ENCODE measurements around the gene SCNN1A.

The SCNN1A gene

DNA sequence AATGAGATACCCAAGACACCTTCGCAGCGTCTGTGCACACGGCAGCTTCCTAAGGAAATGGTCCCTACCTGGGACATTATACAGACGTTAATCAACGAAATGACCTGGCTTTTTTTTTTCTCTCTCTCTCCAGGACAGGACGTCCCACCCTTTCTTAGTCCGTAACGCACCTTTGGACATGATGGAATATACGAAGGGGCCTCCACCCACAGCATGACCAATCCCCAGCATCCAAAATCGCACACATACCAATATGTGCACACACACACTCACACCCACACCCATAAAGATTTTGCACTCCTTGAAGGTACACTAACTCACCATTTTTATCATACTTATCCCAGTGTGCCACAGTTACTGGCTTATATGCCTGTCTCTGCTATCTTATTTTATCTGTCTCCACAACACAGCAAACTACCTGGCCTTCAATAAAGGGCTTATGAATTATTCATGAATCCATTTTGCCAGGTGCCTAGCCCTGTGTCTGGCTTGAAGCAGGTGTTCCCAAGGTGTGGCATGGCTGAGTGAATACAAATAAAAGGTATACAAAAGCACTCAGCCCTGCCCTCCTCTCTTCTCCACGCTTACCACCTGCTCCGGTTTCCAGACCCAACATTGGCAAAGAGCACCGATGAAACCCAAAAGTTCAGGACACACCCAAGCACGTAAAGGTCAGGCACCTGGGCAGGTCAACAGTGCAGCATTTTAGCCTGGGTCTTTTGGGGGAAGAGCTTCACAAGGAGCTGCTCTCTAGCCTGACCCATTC, 2.2 kb downstream of the SCNN1A start:
- FAIRE-seq = no peak
- TF ChIP-seq TAF1 (IDR thresholded peaks at IDR 0.05; ENCODE audit: borderline replicate concordance, low read depth, low read length) (no peak), POLR2AphosphoS5 (IDR thresholded peaks at IDR 0.05; ENCODE audit: low read depth, low read length) (no peak), POLR2A (IDR thresholded peaks at IDR 0.05; ENCODE audit: low read depth, low read length) (no peak)
- no peak for DNase-seq (ENCODE audit: insufficient read length)

DNA sequence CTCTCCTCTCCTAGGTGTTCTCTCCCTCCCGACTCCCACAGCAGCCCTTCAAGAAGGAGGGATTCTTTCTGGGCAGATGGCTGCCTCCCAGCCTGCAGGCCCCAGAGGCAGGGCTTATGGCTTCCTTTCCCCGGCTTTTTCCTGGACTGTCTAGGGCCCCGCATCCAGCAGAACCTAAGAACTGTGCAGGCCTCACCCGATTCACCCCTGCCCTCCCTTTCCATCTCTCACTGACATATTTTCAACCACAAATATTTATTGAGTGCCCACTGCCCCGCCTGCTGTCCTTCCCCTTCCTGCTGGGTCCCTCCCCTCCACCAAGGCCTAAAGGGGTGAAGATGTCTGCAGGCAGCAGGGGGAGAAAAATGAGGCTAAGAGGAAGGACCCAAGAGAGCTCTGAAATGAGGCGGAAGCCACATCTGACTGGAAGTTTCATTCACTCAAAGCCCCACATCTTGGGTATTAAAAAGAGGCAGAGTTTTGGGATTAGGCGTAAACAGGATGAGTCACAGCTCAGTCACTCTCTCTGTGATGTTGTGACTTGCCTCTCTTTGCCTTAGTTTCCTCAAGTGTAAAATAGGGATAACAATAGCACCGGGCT, 2.9 kb downstream of the SCNN1A start:
- FAIRE-seq = no peak
- TF ChIP-seq TAF1 (IDR thresholded peaks at IDR 0.05; ENCODE audit: borderline replicate concordance, low read depth, low read length) (no peak), POLR2AphosphoS5 (IDR thresholded peaks at IDR 0.05; ENCODE audit: low read depth, low read length) (no peak), POLR2A (IDR thresholded peaks at IDR 0.05; ENCODE audit: low read depth, low read length) (no peak)
- DNase-seq (ENCODE audit: insufficient read length) = no peak

DNA sequence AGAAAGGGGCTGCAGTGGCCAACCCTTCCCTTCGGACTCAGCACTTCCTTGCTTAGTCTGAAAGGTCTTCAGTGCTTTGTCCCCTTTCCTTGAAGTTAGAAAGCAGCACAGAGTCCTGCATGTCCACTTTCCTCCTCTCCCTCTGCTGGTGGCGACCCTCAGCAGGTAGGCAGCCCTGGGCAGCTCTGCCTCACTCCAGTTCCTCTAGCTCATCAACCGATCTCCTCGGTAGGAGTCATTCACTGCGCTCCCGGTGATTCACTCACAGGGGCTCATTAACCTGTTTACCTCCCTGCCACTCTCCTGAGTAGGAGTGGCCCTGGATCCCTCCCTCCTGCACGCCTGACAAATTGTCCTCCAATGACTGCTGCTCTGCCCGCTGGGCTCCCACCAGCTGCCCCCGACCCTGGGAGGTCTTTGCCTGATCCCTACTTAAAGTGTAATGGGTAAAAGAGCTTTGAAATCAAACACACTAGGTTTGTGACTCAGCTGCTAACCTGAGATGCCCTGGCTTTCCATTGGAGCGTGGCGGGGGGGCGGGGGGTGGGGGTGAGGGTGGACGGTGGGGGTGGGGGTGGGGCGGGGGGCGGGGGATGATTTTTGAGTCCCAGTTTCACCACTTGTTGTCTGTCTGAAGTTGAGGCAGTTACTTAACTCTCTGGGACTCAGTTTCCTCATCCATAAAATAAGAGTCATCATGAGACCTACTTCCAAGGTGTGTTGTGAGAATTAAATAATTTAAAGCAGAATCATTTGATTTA, 4.2 kb downstream of the SCNN1A start:
- FAIRE-seq (no peak), DNase-seq (ENCODE audit: insufficient read length) (no peak)
- TF ChIP-seq POLR2A (IDR thresholded peaks at IDR 0.05; ENCODE audit: low read depth, low read length) (no peak), POLR2AphosphoS5 (IDR thresholded peaks at IDR 0.05; ENCODE audit: low read depth, low read length) (no peak), TAF1 (IDR thresholded peaks at IDR 0.05; ENCODE audit: borderline replicate concordance, low read depth, low read length) (no peak)

DNA sequence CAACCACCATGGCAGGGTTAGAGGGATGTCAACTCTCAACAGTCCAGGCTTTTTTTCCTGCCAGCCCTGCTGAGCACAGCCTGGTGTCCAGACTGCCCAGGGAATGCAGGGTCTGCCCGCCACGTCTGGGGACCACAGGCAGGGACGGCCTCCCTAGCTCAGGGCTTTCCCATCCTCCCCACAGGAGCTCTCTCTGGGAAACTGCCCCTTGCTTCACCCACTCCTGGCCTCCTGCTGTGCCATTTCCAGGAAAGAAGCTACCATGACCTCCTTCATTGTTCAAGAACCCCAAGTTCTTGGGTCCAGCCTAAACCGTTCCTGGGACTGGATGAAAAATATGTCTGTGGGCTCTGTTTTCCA, 4.8 kb downstream of the SCNN1A start:
- FAIRE-seq (no peak), DNase-seq (ENCODE audit: insufficient read length) (no peak)
- TF ChIP-seq POLR2AphosphoS5 (IDR thresholded peaks at IDR 0.05; ENCODE audit: low read depth, low read length) = no peak

DNA sequence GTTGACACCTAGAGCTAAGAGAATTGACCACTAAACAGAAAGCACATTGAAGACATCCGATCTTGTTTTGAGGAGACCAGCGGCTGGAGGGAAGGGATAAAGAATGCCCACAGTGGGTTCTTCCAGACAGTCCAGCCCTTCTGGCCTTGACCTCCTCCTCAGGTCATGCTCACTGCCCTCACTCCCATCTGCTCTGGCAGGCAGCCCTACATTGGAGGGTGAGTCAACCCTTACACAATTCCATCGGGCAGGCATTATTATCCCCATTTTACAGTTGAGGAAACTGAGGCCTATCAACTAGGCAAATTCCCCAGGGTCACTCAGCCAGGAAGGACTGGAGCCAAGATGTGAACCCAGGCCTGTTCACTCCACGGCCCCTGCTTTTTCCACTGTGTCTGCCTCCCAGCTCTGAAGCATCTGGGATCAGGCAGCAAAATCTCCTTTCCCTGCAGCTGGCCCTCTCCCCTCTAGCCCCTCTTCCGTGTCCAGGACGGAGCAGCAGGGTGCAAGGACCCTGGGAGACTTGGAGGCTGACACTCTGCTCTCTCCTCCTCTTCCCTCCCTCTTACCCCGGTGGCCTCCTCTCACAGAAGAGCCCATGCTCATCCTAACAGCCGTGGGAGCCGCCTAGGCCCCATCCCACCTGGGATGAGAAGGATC, 5.3 kb downstream of the SCNN1A start:
- FAIRE-seq (no peak), DNase-seq (ENCODE audit: insufficient read length) (no peak)
- no peak for TF ChIP-seq TAF1 (IDR thresholded peaks at IDR 0.05; ENCODE audit: borderline replicate concordance, low read depth, low read length)
- TF ChIP-seq POLR2A (IDR thresholded peaks at IDR 0.05; ENCODE audit: low read depth, low read length) = no peak
- no peak for TF ChIP-seq POLR2AphosphoS5 (IDR thresholded peaks at IDR 0.05; ENCODE audit: low read depth, low read length)

DNA sequence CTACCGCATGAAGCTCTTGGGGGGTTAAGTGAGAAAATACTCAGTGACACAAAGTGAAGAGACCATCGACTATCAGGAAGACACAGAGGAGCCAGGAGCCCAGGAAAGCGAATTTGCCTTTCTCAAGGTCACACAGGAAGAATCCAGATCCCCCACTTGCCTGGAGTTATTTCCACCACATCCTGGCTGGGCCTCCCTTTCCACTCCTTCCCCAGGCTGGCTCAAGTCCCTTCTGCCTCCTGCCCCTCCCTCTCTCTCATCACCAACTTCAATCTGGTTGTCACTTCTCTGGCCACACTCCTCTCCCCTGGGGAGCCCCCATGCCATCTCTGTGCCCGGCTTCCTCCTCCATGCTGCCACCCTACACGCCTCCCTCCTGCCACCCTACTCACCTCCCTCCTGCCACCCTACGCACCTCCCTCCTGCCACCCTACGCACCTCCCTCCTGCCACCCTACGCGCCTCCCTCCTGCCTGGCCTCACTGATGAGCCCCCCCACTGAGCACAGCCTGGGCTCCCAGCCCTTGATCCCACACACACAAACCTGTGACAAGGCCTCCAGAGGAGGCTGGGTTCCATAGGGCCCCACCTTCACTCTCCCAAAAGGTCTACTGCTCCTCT, 6.3 kb downstream of the SCNN1A start:
- TF ChIP-seq POLR2A (IDR thresholded peaks at IDR 0.05; ENCODE audit: low read depth, low read length) = no peak
- no peak for TF ChIP-seq TAF1 (IDR thresholded peaks at IDR 0.05; ENCODE audit: borderline replicate concordance, low read depth, low read length)
- no peak for TF ChIP-seq POLR2AphosphoS5 (IDR thresholded peaks at IDR 0.05; ENCODE audit: low read depth, low read length)
- DNase-seq (ENCODE audit: insufficient read length) = no peak
- no peak for FAIRE-seq

DNA sequence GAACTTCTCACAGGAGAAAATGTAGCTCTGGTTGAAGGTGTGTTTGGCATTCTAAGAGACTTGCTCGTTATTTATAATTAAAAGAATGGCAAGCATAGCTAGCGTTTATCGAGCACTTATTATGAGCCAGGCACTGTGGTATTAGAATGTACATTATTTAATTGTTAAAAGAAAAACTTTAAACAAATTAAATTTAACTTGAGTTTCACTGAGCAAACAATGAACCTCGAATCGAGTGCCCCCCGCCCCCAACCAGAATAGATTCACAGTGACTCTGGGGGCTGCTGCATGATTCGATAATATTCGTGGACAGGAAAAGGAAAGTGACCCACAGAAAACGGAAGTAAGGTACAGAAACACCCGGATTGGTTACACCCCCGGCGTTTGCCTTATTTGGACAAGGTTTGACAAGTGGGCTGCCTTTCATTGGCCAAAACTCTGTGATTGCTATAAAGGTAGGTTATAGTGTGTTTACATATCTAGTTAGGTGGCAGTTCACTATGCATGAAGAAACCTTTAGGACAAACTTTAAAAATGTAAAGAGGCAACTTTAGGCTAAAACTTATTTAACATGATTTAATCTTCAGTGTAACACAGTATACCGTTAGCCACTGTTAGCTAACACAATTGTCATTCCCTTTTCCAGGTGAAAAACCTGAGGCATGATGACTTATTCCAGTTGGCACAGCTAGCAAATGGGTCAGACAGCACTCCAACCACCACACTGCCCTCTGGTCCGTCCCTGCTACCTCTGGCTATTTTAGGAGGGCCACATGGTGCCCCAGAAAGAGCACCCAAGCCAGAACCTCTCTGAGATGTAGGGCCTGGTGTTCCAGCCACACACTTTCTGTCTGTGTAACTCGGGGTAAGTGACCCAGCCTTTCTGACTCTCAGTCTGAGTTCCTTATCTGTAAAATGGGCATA, 7.1 kb downstream of the SCNN1A start:
- no peak for TF ChIP-seq POLR2A (IDR thresholded peaks at IDR 0.05; ENCODE audit: low read depth, low read length)
- FAIRE-seq (no peak), DNase-seq (ENCODE audit: insufficient read length) (no peak)

DNA sequence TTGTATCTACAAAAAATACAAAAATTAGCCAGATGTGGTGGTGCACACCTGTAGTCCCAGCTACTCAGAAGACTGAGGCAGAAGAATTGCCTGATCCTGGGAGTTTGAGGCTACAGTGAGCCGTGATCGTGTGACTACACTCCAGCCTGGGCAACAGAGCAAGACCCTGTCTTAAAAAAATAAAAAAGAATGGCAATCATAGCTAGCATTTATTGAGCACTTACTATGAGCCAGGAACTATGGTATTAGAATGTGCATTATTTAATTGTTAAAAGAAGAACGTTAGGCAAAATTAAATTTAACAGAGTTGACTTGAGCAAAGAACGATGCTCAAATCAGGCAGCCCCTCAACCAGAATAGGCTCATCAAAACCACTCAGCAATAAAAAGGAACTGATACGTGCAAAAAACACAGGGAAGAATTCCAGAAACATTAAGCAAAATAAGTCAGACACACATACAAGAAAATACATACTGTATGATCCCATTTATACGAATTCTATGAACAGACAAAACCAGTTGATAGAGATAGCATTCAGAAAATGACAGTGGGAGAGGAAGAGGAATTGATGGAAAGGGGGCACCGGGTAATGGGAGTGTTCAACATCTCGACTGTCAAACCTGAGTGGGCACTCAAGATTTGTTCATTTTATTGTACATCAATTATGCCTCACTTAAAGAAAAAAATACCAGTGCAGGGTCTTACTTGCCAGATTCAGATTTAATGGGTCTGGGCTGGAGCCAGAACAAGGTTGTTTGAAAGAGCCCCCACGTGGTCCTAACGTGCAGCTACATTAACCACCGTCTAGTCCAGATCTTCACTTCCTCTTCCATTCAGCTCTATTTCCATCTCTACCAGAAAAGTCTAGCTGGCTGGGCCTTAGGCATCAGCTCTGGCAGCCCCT, 8.0 kb downstream of the SCNN1A start:
- no peak for TF ChIP-seq POLR2AphosphoS5 (IDR thresholded peaks at IDR 0.05; ENCODE audit: low read depth, low read length)
- no peak for TF ChIP-seq TAF1 (IDR thresholded peaks at IDR 0.05; ENCODE audit: borderline replicate concordance, low read depth, low read length)
- TF ChIP-seq POLR2A (IDR thresholded peaks at IDR 0.05; ENCODE audit: low read depth, low read length) = no peak
- FAIRE-seq = peak; percentile 96
- DNase-seq (ENCODE audit: insufficient read length) = no peak

DNA sequence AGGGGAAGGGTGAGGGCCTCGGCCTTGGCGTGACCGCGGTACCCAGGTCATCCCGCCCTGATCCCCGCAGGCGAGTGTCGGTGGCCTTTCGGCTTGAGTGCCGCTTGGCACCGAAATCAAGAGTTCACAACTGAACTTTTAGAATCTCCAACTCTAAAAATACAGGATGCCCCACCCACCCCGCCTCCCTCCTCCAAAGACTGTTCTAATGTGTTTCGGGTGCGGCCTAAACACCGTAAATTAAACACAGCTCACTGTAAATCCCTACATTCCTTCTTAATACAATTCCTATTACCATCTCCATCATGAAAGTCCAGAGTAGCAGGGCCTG, 11.4 kb downstream of the SCNN1A start:
- DNase-seq (ENCODE audit: insufficient read length) (no peak), FAIRE-seq (no peak)
- TF ChIP-seq TAF1 (IDR thresholded peaks at IDR 0.05; ENCODE audit: borderline replicate concordance, low read depth, low read length) (no peak), POLR2A (IDR thresholded peaks at IDR 0.05; ENCODE audit: low read depth, low read length) (no peak), POLR2AphosphoS5 (IDR thresholded peaks at IDR 0.05; ENCODE audit: low read depth, low read length) (no peak)

Measured in GM12892 (cell line).